Coronary artery (tissue), 2 donors: Measurements from ENCODE around the gene C1orf167.

Experiments
- DNase-seq: peaks from one replicate; pipeline ENCODE4 v3.0.0-alpha.2; 2017; ENCODE audit warnings: low spot score
- H3K27ac ChIP-seq, 2 donors: fragments of 200-600 bp; sonication (generic); one replicate each; pipeline ENCODE4 v1.5.1; 2016 to 2019
- H3K4me3 ChIP-seq: fragments of 200-600 bp; sonication (generic); 2 replicates; pipeline ENCODE4 v1.5.1; 2016; ENCODE audit warnings: mild to moderate bottlenecking, moderate library complexity
- CTCF ChIP-seq: fragments of 200-600 bp; sonication (generic); IDR thresholded peaks from one replicate; pipeline ENCODE4 v1.5.1; 2019; ENCODE audit warnings: antibody characterized with exemption

C1orf167 gene

GRCh38 chr1:11741919-11742558 is 20.0 kb upstream of the C1orf167 start:
- H3K27ac ChIP-seq: no peak overlapping the region
- no peak for DNase-seq

GRCh38 chr1:11744287-11744686 is 17.7 kb upstream of the C1orf167 start:
- TF ChIP-seq CTCF: no peak
- no peak for DNase-seq
- Histone ChIP-seq H3K4me3 (no peak overlapping the region), H3K27ac (no peak overlapping the region)

More at GRCh38 chr1:11741919-11742558, 20.0 kb upstream of the C1orf167 start:
- no peak overlapping the region for H3K4me3 ChIP-seq
- no peak for TF ChIP-seq CTCF

- Histone ChIP-seq H3K4me3 (no peak overlapping the region), H3K27ac (no peak overlapping the region)
- DNase-seq: no peak
- TF ChIP-seq CTCF: no peak
Measured at GRCh38 chr1:11746092-11746491, 15.9 kb upstream of the C1orf167 start.

- TF ChIP-seq CTCF: no peak
Measured at GRCh38 chr1:11746795-11747487, 15.1 kb upstream of the C1orf167 start.

GRCh38 chr1:11748294-11749202 is 13.4 kb upstream of the C1orf167 start:
- no peak for TF ChIP-seq CTCF
- no peak for DNase-seq
- Histone ChIP-seq H3K4me3 (no peak overlapping the region), H3K27ac (no peak overlapping the region)

More at GRCh38 chr1:11746795-11747487, 15.1 kb upstream of the C1orf167 start:
- H3K4me3 ChIP-seq: no peak overlapping the region
- no peak for DNase-seq
- no peak overlapping the region for H3K27ac ChIP-seq

- Histone ChIP-seq H3K4me3 (no peak overlapping the region), H3K27ac (no peak overlapping the region)
- DNase-seq: no peak
- TF ChIP-seq CTCF: no peak
Measured at GRCh38 chr1:11749203-11749689, 12.7 kb upstream of the C1orf167 start.
